GM23248 (cell line): Measurements from ENCODE around the gene ARHGAP26. TPM values are rescaled to one million over a fixed set of nuclear protein-coding genes. Genes with fewer than 3 reads are reported as not detected.

Experiments
- DNase-seq: peaks from one replicate; pipeline ENCODE4 v3.0.0-alpha.2; 2015
- H2AFZ ChIP-seq: fragments of 200-600 bp; sonication (generic); 2 replicates; pipeline ENCODE4 v1.6.1; 2016; ENCODE audit warnings: antibody characterized with exemption
- H3F3A ChIP-seq: fragments of 200-600 bp; sonication (generic); 2 replicates; pipeline ENCODE4 v1.6.1; 2016; ENCODE audit warnings: mild to moderate bottlenecking, antibody characterized with exemption, mixed run types; ENCODE audit not compliant: insufficient read depth
- H3K27ac ChIP-seq: fragments of 200-600 bp; sonication (generic); 2 replicates; pipeline ENCODE4 v1.5.1; 2016; ENCODE audit warnings: mild to moderate bottlenecking
- H3K27me3 ChIP-seq: fragments of 200-600 bp; sonication (generic); replicated peaks from 2 replicates; pipeline ENCODE4 v1.6.1; 2016; ENCODE audit warnings: mild to moderate bottlenecking; ENCODE audit not compliant: insufficient read depth
- H3K36me3 ChIP-seq: fragments of 200-600 bp; sonication (generic); 2 replicates; pipeline ENCODE4 v1.6.1; 2016; ENCODE audit warnings: low read depth, mild to moderate bottlenecking
- H3K4me1 ChIP-seq: fragments of 200-600 bp; sonication (generic); 2 replicates; pipeline ENCODE4 v1.6.1; 2016; ENCODE audit warnings: mild to moderate bottlenecking; ENCODE audit not compliant: insufficient read depth
- H3K4me2 ChIP-seq: fragments of 200-600 bp; sonication (generic); one replicate; pipeline ENCODE4 v1.6.1; 2016; ENCODE audit warnings: mild to moderate bottlenecking; ENCODE audit not compliant: unreplicated experiment
- H3K4me3 ChIP-seq: fragments of 200-600 bp; sonication (generic); 2 replicates; pipeline ENCODE4 v1.5.1; 2016; ENCODE audit warnings: mild to moderate bottlenecking
- H3K79me2 ChIP-seq: fragments of 200-600 bp; sonication (generic); 2 replicates; pipeline ENCODE4 v1.6.1; 2016; ENCODE audit warnings: mild to moderate bottlenecking; ENCODE audit not compliant: insufficient read depth
- H3K9ac ChIP-seq: fragments of 200-600 bp; sonication (generic); 2 replicates; pipeline ENCODE4 v1.6.1; 2016; ENCODE audit warnings: mild to moderate bottlenecking
- H3K9me2 ChIP-seq: fragments of 200-600 bp; sonication (generic); 2 replicates; pipeline ENCODE4 v1.6.1; 2016; ENCODE audit warnings: mixed run types, mild to moderate bottlenecking, moderate library complexity; ENCODE audit not compliant: insufficient read depth
- H3K9me3 ChIP-seq: fragments of 200-600 bp; sonication (generic); one replicate; pipeline ENCODE4 v1.6.1; 2017; ENCODE audit warnings: low read depth
- H4K20me1 ChIP-seq: fragments of 200-600 bp; sonication (generic); 2 replicates; pipeline ENCODE4 v1.6.0; 2016; ENCODE audit not compliant: insufficient read depth
- EZH2 ChIP-seq: fragments of 200-600 bp; sonication (generic); IDR thresholded peaks from 2 replicates; pipeline ENCODE4 v1.6.1; 2018; ENCODE audit warnings: antibody characterized with exemption, mild to moderate bottlenecking; ENCODE audit not compliant: insufficient read depth, poor library complexity, severe bottlenecking
- EZH2phosphoT487 ChIP-seq: fragments of 200-600 bp; sonication (generic); IDR thresholded peaks from 2 replicates; pipeline ENCODE4 v1.6.1; 2018; ENCODE audit warnings: antibody characterized with exemption, moderate library complexity, mild to moderate bottlenecking, low read depth; ENCODE audit not compliant: insufficient read depth
- WGBS, 2 experiments: methylation state at CpG; one replicate each; pipeline ENCODE4 v1.1.6; 2015 to 2017; ENCODE audit warnings: low lambda C conversion rate in 2 of 2, low coverage in 1 of 2; ENCODE audit errors: missing lambda C conversion rate in 2 of 2; 5-methylcytosine and 5-hydroxymethylcytosine counted together
- in situ Hi-C: fragments of 300-500 bp; cut with MboI; formaldehyde crosslinking; loops from 2 replicates; pipeline ENCODE4 v1.15.0; 2020
- polyA plus RNA-seq: library from polyadenylated mRNA; unstranded; fragments of >200 nt; fragmentation: Nextera tagmentation; extraction: Ambion mirVana; gene quantifications from 2 replicates; pipeline ENCODE4 v1.2.1, GENCODE V29; 2016
- total RNA-seq: library from RNA; depleted of rRNA; stranded (reverse); fragments of >200 nt; shearing (Covaris generic); gene quantifications from 2 replicates; pipeline ENCODE4 v1.2.3, GENCODE V29; 2014

The ARHGAP26 gene
- total and polyA plus RNA-seq, 2 experiments from 2014 or later, result 1.6 to 1.7 TPM

DNA sequence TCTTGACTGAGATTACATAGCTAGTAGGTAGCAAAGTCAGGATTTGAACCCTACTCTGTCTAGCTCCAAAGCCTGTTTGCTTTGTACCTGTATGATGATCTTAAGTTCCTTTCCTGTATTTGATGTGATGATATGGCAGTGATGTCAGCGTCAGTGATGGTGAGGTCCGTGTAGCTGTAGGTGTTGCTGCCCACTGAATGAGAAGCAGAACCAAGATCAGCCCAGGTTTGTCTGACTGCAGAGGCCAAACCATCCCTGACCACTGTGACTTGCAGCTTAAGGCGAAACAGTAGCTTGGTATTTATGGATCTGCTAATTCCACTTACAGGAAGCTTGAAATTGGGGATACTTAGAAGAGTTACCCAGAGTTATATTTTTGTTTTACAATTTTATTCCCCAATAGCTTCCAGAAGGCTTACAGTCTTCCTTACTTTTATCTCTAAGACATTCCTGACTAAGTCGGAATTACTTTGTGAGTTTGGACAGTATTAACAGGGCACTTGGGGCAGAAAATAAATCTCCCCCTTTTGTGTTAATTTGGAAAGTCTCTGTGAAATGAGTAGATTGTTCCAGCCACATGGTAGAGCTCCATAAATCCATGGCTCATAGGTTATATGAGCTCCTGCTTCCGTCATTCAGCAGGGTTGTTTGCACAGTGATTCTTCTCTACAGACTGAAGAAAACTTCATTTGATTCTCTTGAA, 359.9 kb downstream of the ARHGAP26 start:
- no peak for DNase-seq
- Histone ChIP-seq H3K4me3 (no peak overlapping the region), H3K9me3 (no peaks in the 10 kb centered on the region), H3K36me3 (no peaks in the 10 kb centered on the region), H3K9ac (no peak overlapping the region), H3F3A (no peaks in the 10 kb centered on the region), H3K27me3 (no peaks in the 10 kb centered on the region), H3K27ac (no peak overlapping the region), H3K9me2 (no peaks in the 10 kb centered on the region), H3K79me2 (no peaks in the 10 kb centered on the region), H4K20me1 (no peaks in the 10 kb centered on the region), H3K4me1 (0 out of 2 replicates have a peak, but pooled peaks cover 6% of the 10 kb centered on the region), H2AFZ (no peak overlapping the region), H3K4me2 (no peak overlapping the region)
- TF ChIP-seq EZH2, result no peak
- TF ChIP-seq EZH2phosphoT487, result no peak
- WGBS, 2 experiments, result 95% methylated on average over 5 of the region's 5 CpGs
- in situ Hi-C loops, result no loop called here

GRCh38 chr5:143130613-143131305, 360.6 kb downstream of the ARHGAP26 start:
- Histone ChIP-seq H3K27me3 (no peaks in the 10 kb centered on the region), H3K27ac (no peak overlapping the region), H3K9me3 (no peaks in the 10 kb centered on the region), H4K20me1 (no peaks in the 10 kb centered on the region), H3K4me2 (no peak overlapping the region), H3K79me2 (no peaks in the 10 kb centered on the region), H3F3A (no peaks in the 10 kb centered on the region), H3K4me1 (0 out of 2 replicates have a peak, but pooled peaks cover 6% of the 10 kb centered on the region), H3K9me2 (no peaks in the 10 kb centered on the region), H3K36me3 (no peaks in the 10 kb centered on the region), H2AFZ (no peak overlapping the region), H3K4me3 (no peak overlapping the region), H3K9ac (no peak overlapping the region)
- TF ChIP-seq EZH2 (no peak), EZH2phosphoT487 (no peak)
- no peak for DNase-seq
- in situ Hi-C loops, result no loop called here
- WGBS, 2 experiments, result 77 to 83% methylated on average over 5 of the region's 5 CpGs

- Histone ChIP-seq H4K20me1 (no peaks in the 10 kb centered on the region), H3K9me2 (no peaks in the 10 kb centered on the region), H3K36me3 (no peaks in the 10 kb centered on the region), H3K4me3 (no peak overlapping the region), H3F3A (no peaks in the 10 kb centered on the region), H3K9me3 (no peaks in the 10 kb centered on the region), H3K9ac (no peak overlapping the region), H3K27me3 (no peaks in the 10 kb centered on the region), H3K27ac (no peak overlapping the region), H3K79me2 (no peaks in the 10 kb centered on the region), H3K4me2 (no peak overlapping the region), H2AFZ (no peak overlapping the region), H3K4me1 (no peaks in the 10 kb centered on the region)
- TF ChIP-seq EZH2, result no peak
- TF ChIP-seq EZH2phosphoT487, result no peak
- in situ Hi-C loops, result no loop called here
- DNase-seq, result no peak
- 92 to 97% methylated on average over 6 of the region's 6 CpGs for WGBS, 2 experiments
These were observed 361.8 kb downstream of the ARHGAP26 start for GRCh38 chr5:143131972-143132371.

DNA sequence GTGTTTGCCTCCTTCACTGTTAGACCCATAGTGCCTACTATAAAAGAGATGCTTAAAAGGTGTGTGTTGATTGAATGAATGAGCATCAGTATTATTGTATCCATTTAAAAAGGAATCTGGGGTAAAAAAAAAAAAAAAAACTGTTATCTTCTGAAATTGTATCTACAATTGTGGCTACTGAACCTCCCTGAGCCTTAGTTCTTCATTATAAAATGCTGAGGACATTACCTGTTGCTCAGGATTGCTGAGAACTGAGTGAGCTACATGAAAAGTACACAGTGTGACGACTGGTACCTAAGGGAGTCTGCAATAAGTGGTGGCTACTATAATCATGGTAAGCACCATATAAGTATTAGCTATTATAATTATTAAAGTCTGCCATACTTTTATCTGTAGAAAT, 362.6 kb downstream of the ARHGAP26 start:
- H3F3A ChIP-seq, result no peaks in the 10 kb centered on the region
- H3K4me2 ChIP-seq, result no peak overlapping the region
- H2AFZ ChIP-seq, result no peak overlapping the region
- TF ChIP-seq EZH2 (no peak), EZH2phosphoT487 (no peak)
- H3K9ac ChIP-seq, result no peak overlapping the region
- H3K27ac ChIP-seq, result no peak overlapping the region
- H3K27me3 ChIP-seq, result no peaks in the 10 kb centered on the region
- no peaks in the 10 kb centered on the region for H3K9me3 ChIP-seq
- no peaks in the 10 kb centered on the region for H3K4me1 ChIP-seq
- in situ Hi-C loops, result no loop called here
- H3K79me2 ChIP-seq, result no peaks in the 10 kb centered on the region
- no peak for DNase-seq
- H3K36me3 ChIP-seq, result no peaks in the 10 kb centered on the region
- H3K4me3 ChIP-seq, result no peak overlapping the region
- H3K9me2 ChIP-seq, result no peaks in the 10 kb centered on the region
- H4K20me1 ChIP-seq, result no peaks in the 10 kb centered on the region
- WGBS, 2 experiments, result 92 to 93% methylated on average over 1 of the region's 1 CpG
